Activated naive CD4-positive, alpha-beta T cell treated with anti-CD3 and anti-CD28 coated beads, Interleukin-2, amount 50 U/mL, for 24 hours (primary cell): ENCODE measurements around the gene ARHGAP45.

Source experiments
- H3K27ac Mint-ChIP-seq: one replicate; pipeline ENCODE4 v1.8.0; 2021; ENCODE audit warnings: mild to moderate bottlenecking, mixed read lengths
- H3K27me3 Mint-ChIP-seq: one replicate; pipeline ENCODE4 v1.8.0; 2021; ENCODE audit warnings: mixed read lengths
- H3K36me3 Mint-ChIP-seq: one replicate; pipeline ENCODE4 v1.8.0; 2021; ENCODE audit warnings: mixed read lengths
- H3K4me1 Mint-ChIP-seq: one replicate; pipeline ENCODE4 v1.8.0; 2021; ENCODE audit warnings: mixed read lengths
- H3K4me3 Mint-ChIP-seq: one replicate; pipeline ENCODE4 v1.8.0; 2021; ENCODE audit warnings: mild to moderate bottlenecking, mixed read lengths
- H3K9me3 Mint-ChIP-seq: one replicate; pipeline ENCODE4 v1.8.0; 2021; ENCODE audit warnings: mixed read lengths

The ARHGAP45 gene

GRCh38 chr19:1131718-1132551 is 65.0 kb downstream of the ARHGAP45 start:
- H3K4me3 Mint-ChIP-seq, result peak overlapping the region; percentile 89
- no peaks in the 10 kb centered on the region for H3K27me3 Mint-ChIP-seq
- H3K9me3 Mint-ChIP-seq, result no peaks in the 10 kb centered on the region
- H3K4me1 Mint-ChIP-seq, result peaks cover 36% of the 10 kb centered on the region
- H3K36me3 Mint-ChIP-seq, result peaks cover 1% of the 10 kb centered on the region
- H3K27ac Mint-ChIP-seq, result peak overlapping the region; percentile 91

GRCh38 chr19:1132552-1133383 is 65.8 kb downstream of the ARHGAP45 start:
- H3K4me3 Mint-ChIP-seq, result peak overlapping the region; percentile 89
- peak overlapping the region; percentile 88 for H3K27ac Mint-ChIP-seq
- no peaks in the 10 kb centered on the region for H3K27me3 Mint-ChIP-seq
- peaks cover 33% of the 10 kb centered on the region for H3K4me1 Mint-ChIP-seq
- H3K36me3 Mint-ChIP-seq, result peaks cover 1% of the 10 kb centered on the region
- no peaks in the 10 kb centered on the region for H3K9me3 Mint-ChIP-seq

GRCh38 chr19:1133471-1133929 is 66.5 kb downstream of the ARHGAP45 start:
- Mint-ChIP-seq H3K27me3 (no peaks in the 10 kb centered on the region), H3K27ac (peak overlapping the region; percentile 88), H3K36me3 (no peaks in the 10 kb centered on the region), H3K4me1 (peaks cover 31% of the 10 kb centered on the region), H3K9me3 (no peaks in the 10 kb centered on the region), H3K4me3 (peak overlapping the region; percentile 47)

- Mint-ChIP-seq H3K27me3 (no peaks in the 10 kb centered on the region), H3K9me3 (no peaks in the 10 kb centered on the region), H3K4me3 (no peak overlapping the region), H3K4me1 (peaks cover 31% of the 10 kb centered on the region), H3K36me3 (no peaks in the 10 kb centered on the region), H3K27ac (peak overlapping the region; percentile 30)
Observed at GRCh38 chr19:1134431-1134830, 67.5 kb downstream of the ARHGAP45 start.

- Mint-ChIP-seq H3K4me3 (no peak overlapping the region), H3K27ac (no peak overlapping the region), H3K9me3 (no peaks in the 10 kb centered on the region), H3K36me3 (peaks cover 3% of the 10 kb centered on the region), H3K27me3 (no peaks in the 10 kb centered on the region), H3K4me1 (peaks cover 24% of the 10 kb centered on the region)
Observed at GRCh38 chr19:1135454-1135853, 68.5 kb downstream of the ARHGAP45 start.

GRCh38 chr19:1136201-1136600 is 69.2 kb downstream of the ARHGAP45 start:
- Mint-ChIP-seq H3K27me3 (no peaks in the 10 kb centered on the region), H3K4me3 (no peak overlapping the region), H3K36me3 (peaks cover 3% of the 10 kb centered on the region), H3K4me1 (peaks cover 22% of the 10 kb centered on the region), H3K27ac (peak overlapping the region; percentile 70), H3K9me3 (no peaks in the 10 kb centered on the region)
